GM10248 (cell line): Measurements from ENCODE around the gene SH2D2A.

Source experiments
- CTCF ChIA-PET: fragments of 300-600 bp; sonication (Branson Sonifier 250); formaldehyde crosslinking; extraction: SDS; loops from one replicate; lab custom pipeline; 2021; ENCODE audit warnings: antibody characterized with exemption; lab: Yijun Ruan, JAX
- POLR2A ChIA-PET: fragments of 350-650 bp; sonication (Branson Sonifier 250); formaldehyde crosslinking; extraction: SDS; loops from one replicate; lab custom pipeline; 2020; ENCODE audit warnings: antibody characterized with exemption; lab: Yijun Ruan, JAX
- DNase-seq: peaks from one replicate; pipeline ENCODE4 v3.0.0; 2012; ENCODE audit errors: extremely low spot score
- CTCF ChIP-seq: IDR thresholded peaks from 2 replicates; pipeline ENCODE4 v1.5.1; 2012; ENCODE audit warnings: mild to moderate bottlenecking, low read depth; ENCODE audit errors: extremely low read depth, missing control alignments, control extremely low read depth

The SH2D2A gene

GRCh38 chr1:156840186-156840897 is 23.7 kb upstream of the SH2D2A start:
- POLR2A ChIA-PET, result no interaction called here
- no peak for DNase-seq
- CTCF ChIA-PET, result interaction anchor here (0.8 to 4.4 kb wide), 6 partner anchors 10 to 72 kb away, joined by 5 to 27 read pairs (median 8); partner anchors contain the start of genes INSRR, NTRK1, PRCC and SH2D2A
- no peak for TF ChIP-seq CTCF

GRCh38 chr1:156839426-156840109 is 22.9 kb upstream of the SH2D2A start:
- no peak for TF ChIP-seq CTCF
- POLR2A ChIA-PET, result no interaction called here
- no peak for DNase-seq
- CTCF ChIA-PET, result interaction anchor here (0.7 to 4.9 kb wide), 32 partner anchors 9 to 480 kb away, joined by 3 to 149 read pairs (median 5); partner anchors contain the start of genes INSRR, NTRK1 and SH2D2A

GRCh38 chr1:156838972-156839371 is 22.3 kb upstream of the SH2D2A start:
- ChIA-PET CTCF (interaction anchor here (0.6 to 4.9 kb wide), 40 partner anchors 8 to 479 kb away, joined by 3 to 149 read pairs (median 5); partner anchors contain the start of genes INSRR, NTRK1 and SH2D2A), POLR2A (no interaction called here)
- peak; percentile 86 for TF ChIP-seq CTCF
- peak; percentile 75 for DNase-seq

GRCh38 chr1:156836892-156837291 is 20.2 kb upstream of the SH2D2A start:
- no peak for DNase-seq
- TF ChIP-seq CTCF, result no peak
- ChIA-PET CTCF (interaction anchor here (0.8 to 4.9 kb wide), 17 partner anchors 10 to 253 kb away, joined by 3 to 149 read pairs (median 13); partner anchors contain the start of genes INSRR and NTRK1), POLR2A (no interaction called here)

GRCh38 chr1:156836041-156836654 is 19.5 kb upstream of the SH2D2A start:
- no peak for TF ChIP-seq CTCF
- CTCF ChIA-PET, result interaction anchor here (1.0 to 4.9 kb wide), 10 partner anchors 12 to 130 kb away, joined by 3 to 149 read pairs (median 14); partner anchors contain the start of genes INSRR and NTRK1
- peak; percentile 74 for DNase-seq
- POLR2A ChIA-PET, result interaction anchor here (0.6 to 1.0 kb wide), 2 partner anchors 110 to 346 kb away, joined by 4 to 6 read pairs; no protein-coding TSS in a partner anchor

GRCh38 chr1:156834322-156834721 is 17.7 kb upstream of the SH2D2A start:
- no peak for TF ChIP-seq CTCF
- CTCF ChIA-PET, result interaction anchor here (1.2 to 3.8 kb wide), 4 partner anchors 24 to 58 kb away, joined by 3 to 15 read pairs (median 5); partner anchors contain the start of gene NTRK1
- no peak for DNase-seq
- POLR2A ChIA-PET, result no interaction called here
